Cardiac fibroblast (primary cell): ENCODE data around the gene SNRNP70.

ENCODE experiments used
- DNase-seq, 2 donors: peaks; one replicate each; pipeline versions ENCODE4 v3.0.0 to v3.0.0-alpha.2; 2010; ENCODE audit warnings: low read depth in 2 of 2
- H3K4me3 ChIP-seq, 2 donors: replicated peaks in 1 of 2; 1 replicate in 1 of 2; 2 replicates in 1 of 2; pipeline ENCODE4 v1.5.1; 2011; ENCODE audit warnings: low read depth in 2 of 2, low read length in 2 of 2, mild to moderate bottlenecking in 2 of 2, moderate library complexity in 1 of 2
- CTCF ChIP-seq: IDR thresholded peaks from one replicate; pipeline ENCODE4 v1.5.1; 2011; ENCODE audit warnings: low read depth, mild to moderate bottlenecking, low read length, inconsistent platforms

Gene SNRNP70

GRCh38 chr19:49098795-49099194, 13.5 kb downstream of the SNRNP70 start:
- no peak for DNase-seq
- H3K4me3 ChIP-seq: no peak overlapping the region
- no peak for TF ChIP-seq CTCF

GRCh38 chr19:49101160-49101559, 15.9 kb downstream of the SNRNP70 start:
- TF ChIP-seq CTCF: no peak
- DNase-seq: no peak
- no peak overlapping the region for H3K4me3 ChIP-seq

- no peak for TF ChIP-seq CTCF
- H3K4me3 ChIP-seq: no peak overlapping the region
- DNase-seq: no peak
Observed at GRCh38 chr19:49102303-49102702, 17.1 kb downstream of the SNRNP70 start.

GRCh38 chr19:49103331-49104085, 18.3 kb downstream of the SNRNP70 start:
- TF ChIP-seq CTCF: no peak
- no peak overlapping the region for H3K4me3 ChIP-seq
- DNase-seq: no peak

- no peak for DNase-seq
- no peak overlapping the region for H3K4me3 ChIP-seq
- no peak for TF ChIP-seq CTCF
Observed at GRCh38 chr19:49104229-49104864, 19.1 kb downstream of the SNRNP70 start.

GRCh38 chr19:49106648-49107135, 21.4 kb downstream of the SNRNP70 start:
- peak; percentile 58 to 59 for DNase-seq
- TF ChIP-seq CTCF: peak; percentile 84
- H3K4me3 ChIP-seq: no peak overlapping the region
